GM20000 (cell line): ENCODE measurements around the gene MRPL43.
"Not testable (repeated sequence)": the region's sequence is repeated elsewhere in the genome, so short reads cannot be mapped to it uniquely, and the experiment has no call there.

Experiments used
- DNase-seq: peaks from one replicate; pipeline ENCODE4 v3.0.0; 2012; ENCODE audit warnings: low spot score
- CTCF ChIP-seq: IDR thresholded peaks from 2 replicates; pipeline ENCODE4 v1.5.1; 2012; ENCODE audit warnings: mild to moderate bottlenecking, control low read depth; ENCODE audit errors: extremely low read depth, missing control alignments

The MRPL43 gene

GRCh38 chr10:100979791-100980272 lies 7.5 kb downstream of the MRPL43 start:
- no peak for DNase-seq
- TF ChIP-seq CTCF: no peak

- TF ChIP-seq CTCF: no peak
- no peak for DNase-seq
Observed at GRCh38 chr10:100978901-100979195, 8.4 kb downstream of the MRPL43 start.

- DNase-seq: no peak
- TF ChIP-seq CTCF: no peak
Observed at GRCh38 chr10:100978121-100978900, 9.0 kb downstream of the MRPL43 start.

- no peak for DNase-seq
- TF ChIP-seq CTCF: no peak
Observed at GRCh38 chr10:100977436-100977835, 9.9 kb downstream of the MRPL43 start.

GRCh38 chr10:100976906-100977305 lies 10.4 kb downstream of the MRPL43 start:
- TF ChIP-seq CTCF: no peak
- DNase-seq: no peak

DNA sequence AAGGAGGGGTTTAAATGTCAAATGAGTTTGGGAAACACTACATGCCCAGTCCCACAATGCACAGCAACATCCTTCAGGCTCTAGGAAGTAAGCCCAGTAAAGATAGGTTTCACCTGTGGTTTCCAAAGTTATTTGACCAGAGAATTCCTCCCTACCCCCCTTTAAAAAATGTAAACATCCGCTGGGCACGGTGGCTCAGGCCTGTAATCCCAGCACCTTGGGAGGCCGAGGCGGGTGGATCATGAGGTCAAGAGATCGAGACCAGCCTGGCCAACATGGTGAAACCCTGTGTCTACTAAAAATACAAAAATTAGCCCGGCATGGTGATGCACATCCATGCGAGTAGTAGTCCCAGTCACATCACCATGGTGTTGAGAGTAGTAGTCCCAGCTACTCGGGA lies 11.9 kb downstream of the MRPL43 start:
- not testable (repeated sequence) for DNase-seq

DNA sequence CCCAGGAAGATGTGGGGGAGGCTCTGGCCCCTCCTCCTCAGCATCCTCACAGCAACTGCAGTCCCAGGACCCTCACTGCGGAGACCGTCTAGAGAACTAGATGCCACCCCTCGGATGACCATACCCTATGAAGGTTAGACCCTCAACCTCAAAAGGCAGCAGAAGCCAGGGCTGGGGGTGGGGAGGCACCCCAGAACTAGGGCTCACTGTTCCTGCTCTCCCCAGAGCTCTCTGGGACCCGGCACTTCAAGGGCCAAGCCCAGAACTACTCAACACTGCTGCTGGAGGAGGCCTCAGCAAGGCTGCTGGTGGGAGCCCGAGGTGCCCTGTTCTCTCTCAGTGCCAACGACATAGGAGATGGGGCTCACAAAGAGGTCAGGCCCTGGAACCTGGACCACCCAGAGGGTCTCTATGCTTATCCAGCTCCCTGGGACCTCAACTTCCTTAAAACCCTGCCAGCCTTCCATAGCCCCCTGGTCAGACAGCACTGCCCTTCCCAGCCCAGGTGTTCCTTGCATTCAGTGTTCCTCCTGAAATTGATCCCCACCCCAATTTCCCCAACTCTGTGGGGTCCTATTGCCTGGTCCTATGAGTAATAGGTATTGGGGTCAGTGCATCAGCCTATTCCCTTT lies 14.3 kb downstream of the MRPL43 start:
- no peak for DNase-seq
- TF ChIP-seq CTCF: no peak
